Natural killer cell (primary cell): Measurements from ENCODE around the gene POLR3K. TPM values are rescaled to one million over a fixed set of nuclear protein-coding genes. Genes with fewer than 3 reads are reported as not detected.
A peak's percentile ranks its signal among the peaks of the same experiment; 100 is the strongest.

Experiments
- ATAC-seq, 3 donors: fragments of 150-1000 bp in 2 of 3; fragments of 200-7000 bp in 1 of 3; cut with Tn5 transposase; 1 replicate in 1 of 3; 2 replicates in 2 of 3; pipeline ENCODE4 v1.10.0; 2021; ENCODE audit warnings: mild to moderate bottlenecking in 2 of 3, moderate library complexity in 2 of 3
- DNase-seq, 2 donors: peaks; one replicate each; pipeline versions ENCODE4 v3.0.0 to v3.0.0-alpha.2; 2013 to 2021; ENCODE audit warnings: mixed read lengths in 1 of 2
- H3K27ac ChIP-seq: one replicate; pipeline ENCODE4 v1.5.1; 2013; ENCODE audit warnings: mild to moderate bottlenecking, low read length
- H3K27me3 ChIP-seq: one replicate; pipeline ENCODE4 v1.6.1; 2013; ENCODE audit warnings: low read length; ENCODE audit not compliant: control insufficient read depth, insufficient read depth
- H3K36me3 ChIP-seq: one replicate; pipeline ENCODE4 v1.6.1; 2013; ENCODE audit warnings: low read length; ENCODE audit not compliant: control insufficient read depth, insufficient read depth
- H3K4me1 ChIP-seq: one replicate; pipeline ENCODE4 v1.6.1; 2013; ENCODE audit warnings: low read length; ENCODE audit not compliant: control insufficient read depth, insufficient read depth
- H3K4me3 ChIP-seq: one replicate; pipeline ENCODE4 v1.5.1; 2013; ENCODE audit warnings: low read length
- H3K9me3 ChIP-seq: one replicate; pipeline ENCODE4 v1.6.1; 2013; ENCODE audit warnings: low read length; ENCODE audit not compliant: control insufficient read depth, insufficient read depth
- H3K27ac Mint-ChIP-seq, 2 donors: one replicate each; pipeline ENCODE4 v1.8.0; 2022; ENCODE audit warnings: mild to moderate bottlenecking in 2 of 2, mixed read lengths in 2 of 2, moderate library complexity in 1 of 2
- H3K27me3 Mint-ChIP-seq, 2 donors: one replicate each; pipeline ENCODE4 v1.8.0; 2022; ENCODE audit warnings: low read depth in 2 of 2, mixed read lengths in 2 of 2
- H3K36me3 Mint-ChIP-seq: one replicate; pipeline ENCODE4 v1.8.0; 2022; ENCODE audit warnings: mixed read lengths
- H3K4me1 Mint-ChIP-seq, 2 donors: one replicate each; pipeline ENCODE4 v1.8.0; 2022; ENCODE audit warnings: mixed read lengths in 2 of 2
- H3K4me3 Mint-ChIP-seq: one replicate; pipeline ENCODE4 v1.8.0; 2022; ENCODE audit warnings: mild to moderate bottlenecking, moderate library complexity, mixed read lengths
- H3K9me3 Mint-ChIP-seq, 2 donors: one replicate each; pipeline ENCODE4 v1.8.0; 2022; ENCODE audit warnings: mixed read lengths in 2 of 2
- CTCF ChIP-seq: fragments of 200-600 bp; IDR thresholded peaks from one replicate; pipeline ENCODE4 v1.8.0; 2022; ENCODE audit warnings: antibody characterized with exemption
- WGBS: methylation state at CpG from one replicate; pipeline ENCODE4 v1.1.7; 2013; ENCODE audit warnings: missing lambda C conversion rate; ENCODE audit not compliant: insufficient coverage; 5-methylcytosine and 5-hydroxymethylcytosine counted together
- intact Hi-C: fragments of 100-400 bp; cut with micrococcal nuclease; formaldehyde crosslinking; loops from one replicate; pipeline ENCODE4 v1.14.2; 2022
- total RNA-seq, 4 donors: library from RNA; stranded (reverse); fragments of 120-200 nt in 1 of 4; gene quantifications; one replicate each; pipeline versions ENCODE4 v1.2.3 to v1.2.4, GENCODE V29; 2013 to 2022

POLR3K gene
- total RNA-seq, 3 donors from 2014 or later (not counting 1 experiment from before 2014, with no cell fraction given), result 10.6 to 14.6 (median 11.3) TPM

- WGBS, result 94% methylated on average over 5 of the region's 5 CpGs
- Histone ChIP-seq H3K9me3 (no peaks in the 10 kb centered on the region), H3K27me3 (no peaks in the 10 kb centered on the region), H3K4me3 (no peak overlapping the region), H3K4me1 (peaks cover 8% of the 10 kb centered on the region), H3K36me3 (peaks cover 23% of the 10 kb centered on the region), H3K27ac (no peak overlapping the region)
- Mint-ChIP-seq H3K9me3 (no peaks in the 10 kb centered on the region), H3K27ac (no peak overlapping the region), H3K4me1 (peaks cover 0 to 18% of the 10 kb centered on the region in 2 donors), H3K36me3 (no peaks in the 10 kb centered on the region), H3K4me3 (no peak overlapping the region), H3K27me3 (no peaks in the 10 kb centered on the region)
- TF ChIP-seq CTCF, result no peak
- intact Hi-C loops, result no loop called here
- no peak for DNase-seq
- no peak for ATAC-seq
Measured at GRCh38 chr16:100989-101388, 47.6 kb upstream of the POLR3K start.

DNA sequence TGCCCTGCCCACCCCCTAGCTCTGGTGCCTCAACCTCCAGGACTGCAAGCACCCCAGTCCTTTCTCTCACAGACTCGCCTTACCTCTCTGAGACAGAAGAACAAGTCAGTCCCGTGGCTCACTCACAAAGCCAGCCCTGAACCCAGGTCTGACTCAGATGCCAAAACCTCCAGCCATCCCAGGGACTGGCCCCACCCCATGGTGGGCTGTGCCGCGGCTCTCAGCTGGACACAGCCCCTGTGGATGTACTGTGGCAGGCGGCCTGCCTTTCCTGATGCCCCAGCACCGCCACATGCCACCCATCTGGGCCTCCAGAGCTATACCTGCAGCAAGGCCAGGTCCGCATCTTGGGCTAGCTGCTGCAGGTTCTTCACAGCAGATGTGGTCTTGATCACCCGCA lies 44.4 kb upstream of the POLR3K start:
- H3K4me3 Mint-ChIP-seq, result no peak overlapping the region
- intact Hi-C loops, result loop anchor here (1.0 kb wide), 1 partner anchor 33 kb away; no protein-coding TSS in a partner anchor
- no peak overlapping the region for H3K27ac Mint-ChIP-seq
- Histone ChIP-seq H3K27ac (no peak overlapping the region), H3K9me3 (no peaks in the 10 kb centered on the region), H3K36me3 (peaks cover 20% of the 10 kb centered on the region), H3K27me3 (no peaks in the 10 kb centered on the region), H3K4me1 (peaks cover 8% of the 10 kb centered on the region), H3K4me3 (no peak overlapping the region)
- no peak for DNase-seq
- peaks cover 0 to 18% of the 10 kb centered on the region in 2 donors for H3K4me1 Mint-ChIP-seq
- no peaks in the 10 kb centered on the region for H3K36me3 Mint-ChIP-seq
- 96% methylated on average over 8 of the region's 8 CpGs for WGBS
- no peak for ATAC-seq
- no peaks in the 10 kb centered on the region for H3K9me3 Mint-ChIP-seq
- TF ChIP-seq CTCF, result no peak
- H3K27me3 Mint-ChIP-seq, result no peaks in the 10 kb centered on the region

DNA sequence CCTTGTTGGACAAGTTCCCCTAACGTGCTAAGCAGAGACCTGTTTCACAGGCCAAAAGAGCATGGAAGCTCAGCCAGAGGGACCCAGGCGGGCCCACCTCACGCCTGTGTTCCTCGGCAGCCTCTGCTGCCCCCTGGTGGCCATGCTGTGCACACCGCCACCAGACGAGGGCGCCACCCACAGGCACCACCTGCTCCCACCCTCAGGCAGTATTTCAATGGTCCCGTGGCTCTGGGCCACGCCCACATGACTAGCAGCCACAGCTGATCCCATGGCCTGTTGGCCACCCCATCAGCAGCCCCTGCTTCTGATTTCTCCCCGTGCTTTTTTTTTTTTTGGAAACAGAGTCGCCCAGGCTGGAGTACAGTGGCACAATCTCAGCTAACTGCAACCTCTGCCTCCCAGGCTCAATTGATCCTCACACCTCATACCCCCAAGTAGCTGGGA lies 43.5 kb upstream of the POLR3K start:
- Histone ChIP-seq H3K36me3 (peaks cover 23% of the 10 kb centered on the region), H3K4me3 (no peak overlapping the region), H3K9me3 (no peaks in the 10 kb centered on the region), H3K4me1 (peaks cover 8% of the 10 kb centered on the region), H3K27ac (no peak overlapping the region), H3K27me3 (no peaks in the 10 kb centered on the region)
- Mint-ChIP-seq H3K36me3 (no peaks in the 10 kb centered on the region), H3K4me1 (peaks cover 0 to 18% of the 10 kb centered on the region in 2 donors), H3K9me3 (no peaks in the 10 kb centered on the region), H3K4me3 (no peak overlapping the region), H3K27ac (peak overlapping the region in 1 of 2 donors; percentile 20), H3K27me3 (no peaks in the 10 kb centered on the region)
- WGBS, result 12% methylated on average over 11 of the region's 11 CpGs
- peak; percentile 99 for TF ChIP-seq CTCF
- ATAC-seq (peak; percentile 100), DNase-seq (peak; percentile 91 to 95)
- intact Hi-C loops, result loop anchor here (1.0 kb wide), 1 partner anchor 32 kb away; no protein-coding TSS in a partner anchor

DNA sequence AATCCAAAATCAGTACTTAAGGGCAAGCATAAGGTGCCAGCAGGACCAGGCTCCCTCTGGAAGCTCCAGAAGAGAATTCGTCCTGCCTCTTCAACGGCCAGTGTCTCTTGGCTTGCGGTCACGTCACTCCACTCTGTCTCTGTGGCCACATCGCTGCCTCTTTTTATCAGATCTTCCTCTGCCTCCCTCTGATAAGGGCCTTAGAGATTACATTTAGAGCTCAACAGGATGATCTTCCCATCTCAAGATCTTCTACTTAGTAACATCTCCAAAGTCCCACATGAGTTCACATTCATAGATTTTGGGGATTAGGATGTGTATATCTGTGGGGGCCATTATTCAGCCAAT lies 41.5 kb upstream of the POLR3K start:
- Histone ChIP-seq H3K9me3 (no peaks in the 10 kb centered on the region), H3K27me3 (no peaks in the 10 kb centered on the region), H3K27ac (no peak overlapping the region), H3K4me1 (peaks cover 8% of the 10 kb centered on the region), H3K4me3 (no peak overlapping the region), H3K36me3 (peaks cover 25% of the 10 kb centered on the region)
- DNase-seq, result no peak
- H3K27ac Mint-ChIP-seq, result no peak overlapping the region
- no peak overlapping the region for H3K4me3 Mint-ChIP-seq
- intact Hi-C loops, result no loop called here
- peaks cover 0 to 11% of the 10 kb centered on the region in 2 donors for H3K4me1 Mint-ChIP-seq
- no peaks in the 10 kb centered on the region for H3K9me3 Mint-ChIP-seq
- H3K36me3 Mint-ChIP-seq, result no peaks in the 10 kb centered on the region
- no peak for TF ChIP-seq CTCF
- ATAC-seq, result no peak
- H3K27me3 Mint-ChIP-seq, result no peaks in the 10 kb centered on the region
- 95% methylated on average over 5 of the region's 5 CpGs for WGBS
